HCT116 (cell line): ENCODE results near the gene KCNIP4. TPM values are rescaled to one million over a fixed set of nuclear protein-coding genes. Genes with fewer than 3 reads are reported as not detected.

Source experiments
- ATAC-seq: fragments of 200-7000 bp; cut with Tn5 transposase; 2 replicates; pipeline ENCODE4 v1.9.1; 2020; ENCODE audit warnings: mild to moderate bottlenecking, moderate library complexity
- BruUV-seq: library from RNA; stranded (reverse); fragments of 400-500 nt; replicated peaks from 2 replicates; lab custom pipeline; 2021; lab: Mats Ljungman, UMichigan
- CTCF ChIA-PET: fragments of 300-600 bp; sonication (Branson Sonifier 250); formaldehyde crosslinking; loops from one replicate; lab custom pipeline; 2021; ENCODE audit warnings: antibody characterized with exemption; lab: Charles Lee
- POLR2A ChIA-PET: fragments of 300-600, 350-600 bp; sonication (Branson Sonifier 250); formaldehyde crosslinking; loops from one replicate; lab custom pipeline; 2021; ENCODE audit warnings: antibody characterized with exemption; lab: Charles Lee
- RAD21 ChIA-PET, 2 experiments: fragments of 300-600 bp; sonication (Branson Sonifier 250); formaldehyde crosslinking; loops; one replicate each; lab custom pipeline; 2023; ENCODE audit warnings: low total read pairs in 2 of 2; ENCODE audit not compliant: uncharacterized antibody in 2 of 2, unreplicated experiment in 2 of 2, low non-redundant PET in 1 of 2; lab: Charles Lee
- DNase-seq: peaks from one replicate; pipeline ENCODE4 v3.0.0-alpha.2; 2010; ENCODE audit warnings: low read depth, low spot score
- H2AFZ ChIP-seq: fragments of 200-600 bp; shearing (Covaris generic), sonication (generic); 2 replicates; pipeline ENCODE4 v1.6.1; 2017; ENCODE audit warnings: low read depth, mixed run types, mixed read lengths, antibody characterized with exemption, low read length; ENCODE audit not compliant: poor library complexity, severe bottlenecking
- H3K27ac ChIP-seq: 2 replicates; pipeline ENCODE4 v1.5.1; 2012; ENCODE audit warnings: low read depth, low read length
- H3K27me3 ChIP-seq: fragments of 200-600 bp; sonication (generic); 2 replicates; pipeline ENCODE4 v1.6.1; 2016; ENCODE audit warnings: mixed run types, low read length, mixed read lengths; ENCODE audit not compliant: insufficient read depth
- H3K36me3 ChIP-seq, 2 experiments: fragments of 200-500 bp in 1 of 2; fragments of 200-600 bp in 1 of 2; sonication (Bioruptor generic) in 1 of 2; sonication (generic) in 1 of 2; 2 replicates each; pipeline versions ENCODE4 v1.5.1 to v1.6.1; 2014 to 2016; ENCODE audit warnings: low read length in 2 of 2, inconsistent platforms in 1 of 2, mixed read lengths in 1 of 2, mixed run types in 1 of 2; ENCODE audit not compliant: insufficient read depth in 2 of 2, control insufficient read depth in 1 of 2
- H3K4me1 ChIP-seq, 2 experiments: fragments of 200-600 bp in 1 of 2; sonication (generic) in 1 of 2; 2 replicates each; pipeline versions ENCODE4 v1.5.1 to v1.6.1; 2012 to 2017; ENCODE audit warnings: low read length in 2 of 2, inconsistent platforms in 1 of 2, mild to moderate bottlenecking in 1 of 2, mixed read lengths in 1 of 2, mixed run types in 1 of 2, moderate library complexity in 1 of 2; ENCODE audit not compliant: insufficient read depth in 2 of 2, control insufficient read depth in 1 of 2
- H3K4me2 ChIP-seq: fragments of 200-600 bp; sonication (generic); 2 replicates; pipeline ENCODE4 v1.6.1; 2017; ENCODE audit warnings: mixed run types, low read length, mixed read lengths
- H3K4me3 ChIP-seq, 2 experiments: fragments of 200-600 bp in 1 of 2; sonication (generic) in 1 of 2; replicated peaks in 1 of 2; 2 replicates each; pipeline ENCODE4 v1.5.1; 2011 to 2016; ENCODE audit warnings: low read length in 2 of 2, control low read depth in 1 of 2, low read depth in 1 of 2, mild to moderate bottlenecking in 1 of 2, mixed read lengths in 1 of 2, mixed run types in 1 of 2
- H3K79me2 ChIP-seq: fragments of 200-600 bp; sonication (generic); 2 replicates; pipeline ENCODE4 v1.6.1; 2017; ENCODE audit warnings: mild to moderate bottlenecking, mixed run types, low read length, moderate library complexity, mixed read lengths; ENCODE audit not compliant: insufficient read depth
- H3K9ac ChIP-seq: fragments of 200-600 bp; sonication (generic); 2 replicates; pipeline ENCODE4 v1.6.1; 2016; ENCODE audit warnings: low read length, mixed read lengths
- H3K9me2 ChIP-seq: fragments of 200-600 bp; sonication (generic), shearing (Covaris generic); 2 replicates; pipeline ENCODE4 v1.6.1; 2017; ENCODE audit warnings: mixed run types, mild to moderate bottlenecking, moderate library complexity; ENCODE audit not compliant: insufficient read depth
- H3K9me3 ChIP-seq, 2 experiments: fragments of 200-500 bp in 1 of 2; fragments of 200-600 bp in 1 of 2; sonication (Bioruptor generic) in 1 of 2; sonication (generic) in 1 of 2; 2 replicates each; pipeline ENCODE4 v1.6.1; 2014 to 2017; ENCODE audit warnings: low read length in 2 of 2, mixed read lengths in 2 of 2, inconsistent platforms in 1 of 2, low read depth in 1 of 2, mild to moderate bottlenecking in 1 of 2, mixed run types in 1 of 2, moderate library complexity in 1 of 2; ENCODE audit not compliant: control insufficient read depth in 1 of 2, insufficient read depth in 1 of 2
- H4K20me1 ChIP-seq: fragments of 200-600 bp; sonication (generic), shearing (Covaris generic); 2 replicates; pipeline ENCODE4 v1.6.1; 2017; ENCODE audit warnings: mixed run types, mild to moderate bottlenecking, moderate library complexity; ENCODE audit not compliant: insufficient read depth
- CBX3 ChIP-seq: IDR thresholded peaks from 2 replicates; pipeline ENCODE4 v1.6.1; 2012; ENCODE audit warnings: low read depth
- CEBPB ChIP-seq: IDR thresholded peaks from 2 replicates; pipeline ENCODE4 v1.6.1; 2012; ENCODE audit warnings: low read depth
- EGR1 ChIP-seq: IDR thresholded peaks from 2 replicates; pipeline ENCODE4 v1.6.1; 2012; ENCODE audit warnings: low read depth
- ELF1 ChIP-seq: IDR thresholded peaks from 2 replicates; pipeline ENCODE4 v1.6.1; 2012; ENCODE audit warnings: low read depth, borderline replicate concordance
- EZH2 ChIP-seq: fragments of 200-600 bp; sonication (generic); IDR thresholded peaks from 2 replicates; pipeline ENCODE4 v1.6.1; 2017; ENCODE audit warnings: antibody characterized with exemption, mixed run types
- EZH2phosphoT487 ChIP-seq: fragments of 200-600 bp; IDR thresholded peaks from 2 replicates; pipeline ENCODE4 v1.6.1; 2018; ENCODE audit warnings: antibody characterized with exemption, borderline replicate concordance
- FOSL1 ChIP-seq: IDR thresholded peaks from 2 replicates; pipeline ENCODE4 v1.6.1; 2012; ENCODE audit warnings: low read depth
- JUND ChIP-seq: IDR thresholded peaks from 2 replicates; pipeline ENCODE4 v1.6.1; 2012
- MAX ChIP-seq: IDR thresholded peaks from 2 replicates; pipeline ENCODE4 v1.6.1; 2012
- POLR2A ChIP-seq: IDR thresholded peaks from 2 replicates; pipeline ENCODE4 v1.7.0; 2011; ENCODE audit warnings: borderline replicate concordance; ENCODE audit not compliant: insufficient read depth, insufficient read length; ENCODE audit errors: extremely low read depth
- RAD21 ChIP-seq: IDR thresholded peaks from 2 replicates; pipeline ENCODE4 v1.6.1; 2012; ENCODE audit warnings: low read depth, mild to moderate bottlenecking
- SIN3A ChIP-seq: IDR thresholded peaks from 2 replicates; pipeline ENCODE4 v1.6.1; 2012; ENCODE audit warnings: low read depth
- SRF ChIP-seq: IDR thresholded peaks from 2 replicates; pipeline ENCODE4 v1.6.1; 2012; ENCODE audit warnings: low read depth
- TCF7L2 ChIP-seq: IDR thresholded peaks from 2 replicates; pipeline ENCODE4 v1.7.0; 2011; ENCODE audit warnings: borderline replicate concordance, inconsistent platforms; ENCODE audit not compliant: insufficient read depth, insufficient read length; ENCODE audit errors: extremely low read depth
- ZFX ChIP-seq: fragments of 450-650 bp; IDR thresholded peaks from 2 replicates; pipeline ENCODE4 v1.6.1; 2017
- ZNF274 ChIP-seq: fragments of 200-500 bp; sonication (Bioruptor generic); IDR thresholded peaks from 2 replicates; pipeline ENCODE4 v1.6.1; 2014; ENCODE audit warnings: mild to moderate bottlenecking, low read depth, low read length, inconsistent platforms
- intact Hi-C: fragments of 100-400 bp; cut with micrococcal nuclease; formaldehyde crosslinking; loops from 2 replicates; pipeline ENCODE4 v1.10.0; 2022
- total RNA-seq: library from RNA; stranded (reverse); gene quantifications from one replicate; pipeline ENCODE4 v1.2.1, GENCODE V29; 2021; ENCODE audit not compliant: unreplicated experiment
- TF ChIP-seq, protein P1 (sequence below): IDR thresholded peaks from 2 replicates; pipeline ENCODE4 v1.6.1; 2011; ENCODE audit warnings: mild to moderate bottlenecking, low read length, moderate library complexity; ENCODE audit not compliant: insufficient replicate concordance; ENCODE audit errors: extremely low read depth
- TF ChIP-seq, protein P2 (sequence below): IDR thresholded peaks from 2 replicates; pipeline ENCODE4 v1.6.1; 2012; ENCODE audit warnings: low read depth

The KCNIP4 gene
- total RNA-seq, 1 experiment from 2014 or later: not detected

GRCh38 chr4:21801661-21802385, 146.7 kb downstream of the KCNIP4 start:
- CTCF ChIA-PET: no interaction called here

More at GRCh38 chr4:21801661-21802385, 146.7 kb downstream of the KCNIP4 start:
- RAD21 ChIA-PET: no interaction called here
- no TSS peak for BruUV-seq
- H3K36me3 ChIP-seq: no peaks in the 10 kb centered on the region
- H3K9me2 ChIP-seq: no peaks in the 10 kb centered on the region
- H3K9me3 ChIP-seq: no peaks in the 10 kb centered on the region; a peak in 1 of 4 replicates
- intact Hi-C loops: no loop called here
- H3K4me1 ChIP-seq: no peaks in the 10 kb centered on the region
- POLR2A ChIA-PET: no interaction called here
- H2AFZ ChIP-seq: no peak overlapping the region
- no peaks in the 10 kb centered on the region for H4K20me1 ChIP-seq
- H3K4me2 ChIP-seq: no peak overlapping the region
- no peak for DNase-seq
- H3K4me3 ChIP-seq: no peak overlapping the region
- no peak for ATAC-seq
- H3K27ac ChIP-seq: no peak overlapping the region
- no peaks in the 10 kb centered on the region for H3K79me2 ChIP-seq
- no peak overlapping the region for H3K9ac ChIP-seq
- TF ChIP-seq, protein P1, sequence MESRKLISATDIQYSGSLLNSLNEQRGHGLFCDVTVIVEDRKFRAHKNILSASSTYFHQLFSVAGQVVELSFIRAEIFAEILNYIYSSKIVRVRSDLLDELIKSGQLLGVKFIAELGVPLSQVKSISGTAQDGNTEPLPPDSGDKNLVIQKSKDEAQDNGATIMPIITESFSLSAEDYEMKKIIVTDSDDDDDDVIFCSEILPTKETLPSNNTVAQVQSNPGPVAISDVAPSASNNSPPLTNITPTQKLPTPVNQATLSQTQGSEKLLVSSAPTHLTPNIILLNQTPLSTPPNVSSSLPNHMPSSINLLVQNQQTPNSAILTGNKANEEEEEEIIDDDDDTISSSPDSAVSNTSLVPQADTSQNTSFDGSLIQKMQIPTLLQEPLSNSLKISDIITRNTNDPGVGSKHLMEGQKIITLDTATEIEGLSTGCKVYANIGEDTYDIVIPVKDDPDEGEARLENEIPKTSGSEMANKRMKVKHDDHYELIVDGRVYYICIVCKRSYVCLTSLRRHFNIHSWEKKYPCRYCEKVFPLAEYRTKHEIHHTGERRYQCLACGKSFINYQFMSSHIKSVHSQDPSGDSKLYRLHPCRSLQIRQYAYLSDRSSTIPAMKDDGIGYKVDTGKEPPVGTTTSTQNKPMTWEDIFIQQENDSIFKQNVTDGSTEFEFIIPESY: no peak
- TF ChIP-seq EZH2: no peak
- TF ChIP-seq FOSL1: no peak
- TF ChIP-seq SIN3A: no peak
- no peak for TF ChIP-seq CEBPB
- no peak for TF ChIP-seq MAX
- TF ChIP-seq RAD21: no peak
- TF ChIP-seq CBX3: no peak
- no peak for TF ChIP-seq EZH2phosphoT487
- no peak for TF ChIP-seq JUND
- TF ChIP-seq, protein P2, sequence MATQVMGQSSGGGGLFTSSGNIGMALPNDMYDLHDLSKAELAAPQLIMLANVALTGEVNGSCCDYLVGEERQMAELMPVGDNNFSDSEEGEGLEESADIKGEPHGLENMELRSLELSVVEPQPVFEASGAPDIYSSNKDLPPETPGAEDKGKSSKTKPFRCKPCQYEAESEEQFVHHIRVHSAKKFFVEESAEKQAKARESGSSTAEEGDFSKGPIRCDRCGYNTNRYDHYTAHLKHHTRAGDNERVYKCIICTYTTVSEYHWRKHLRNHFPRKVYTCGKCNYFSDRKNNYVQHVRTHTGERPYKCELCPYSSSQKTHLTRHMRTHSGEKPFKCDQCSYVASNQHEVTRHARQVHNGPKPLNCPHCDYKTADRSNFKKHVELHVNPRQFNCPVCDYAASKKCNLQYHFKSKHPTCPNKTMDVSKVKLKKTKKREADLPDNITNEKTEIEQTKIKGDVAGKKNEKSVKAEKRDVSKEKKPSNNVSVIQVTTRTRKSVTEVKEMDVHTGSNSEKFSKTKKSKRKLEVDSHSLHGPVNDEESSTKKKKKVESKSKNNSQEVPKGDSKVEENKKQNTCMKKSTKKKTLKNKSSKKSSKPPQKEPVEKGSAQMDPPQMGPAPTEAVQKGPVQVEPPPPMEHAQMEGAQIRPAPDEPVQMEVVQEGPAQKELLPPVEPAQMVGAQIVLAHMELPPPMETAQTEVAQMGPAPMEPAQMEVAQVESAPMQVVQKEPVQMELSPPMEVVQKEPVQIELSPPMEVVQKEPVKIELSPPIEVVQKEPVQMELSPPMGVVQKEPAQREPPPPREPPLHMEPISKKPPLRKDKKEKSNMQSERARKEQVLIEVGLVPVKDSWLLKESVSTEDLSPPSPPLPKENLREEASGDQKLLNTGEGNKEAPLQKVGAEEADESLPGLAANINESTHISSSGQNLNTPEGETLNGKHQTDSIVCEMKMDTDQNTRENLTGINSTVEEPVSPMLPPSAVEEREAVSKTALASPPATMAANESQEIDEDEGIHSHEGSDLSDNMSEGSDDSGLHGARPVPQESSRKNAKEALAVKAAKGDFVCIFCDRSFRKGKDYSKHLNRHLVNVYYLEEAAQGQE: no peak
- no peak for TF ChIP-seq EGR1
- no peak for TF ChIP-seq SRF
- no peak for TF ChIP-seq ZFX
- TF ChIP-seq TCF7L2: no peak
- no peak for TF ChIP-seq ELF1
- TF ChIP-seq ZNF274: no peak
- no peak for TF ChIP-seq POLR2A
- H3K27me3 ChIP-seq: no peaks in the 10 kb centered on the region; the same call in 1 of the 2 replicates
